H9 (cell line): Measurements from ENCODE around the gene MAD1L1. TPM values are rescaled to one million over a fixed set of nuclear protein-coding genes. Genes with fewer than 3 reads are reported as not detected.

Experiments
- DNase-seq: peaks from one replicate; pipeline ENCODE4 v3.0.0-alpha.2; 2017
- H2AFZ ChIP-seq: one replicate; pipeline ENCODE4 v1.6.1; 2013; ENCODE audit warnings: mild to moderate bottlenecking, low read length, control low read depth, moderate library complexity
- H2AK5ac ChIP-seq: 2 replicates; pipeline ENCODE4 v1.6.1; 2013; ENCODE audit warnings: low read length, control low read depth, mixed read lengths; ENCODE audit not compliant: insufficient read length
- H2BK120ac ChIP-seq: one replicate; pipeline ENCODE4 v1.6.1; 2013; ENCODE audit warnings: low read depth, mild to moderate bottlenecking, low read length, control low read depth, inconsistent platforms; ENCODE audit not compliant: poor library complexity, severe bottlenecking
- H2BK12ac ChIP-seq: 2 replicates; pipeline ENCODE4 v1.6.1; 2013; ENCODE audit warnings: low read length, control low read depth, mixed read lengths, low read depth; ENCODE audit not compliant: insufficient read length
- H2BK15ac ChIP-seq: 2 replicates; pipeline ENCODE4 v1.6.1; 2013; ENCODE audit warnings: low read depth, low read length, control low read depth
- H2BK20ac ChIP-seq: one replicate; pipeline ENCODE4 v1.6.1; 2013; ENCODE audit warnings: low read depth, mild to moderate bottlenecking, low read length, control low read depth, inconsistent platforms; ENCODE audit not compliant: poor library complexity, severe bottlenecking
- H2BK5ac ChIP-seq: 2 replicates; pipeline ENCODE4 v1.6.1; 2013; ENCODE audit warnings: low read length, control low read depth, mixed read lengths; ENCODE audit not compliant: insufficient read length
- H3K14ac ChIP-seq: 2 replicates; pipeline ENCODE4 v1.6.1; 2013; ENCODE audit warnings: low read length, control low read depth; ENCODE audit not compliant: insufficient read depth
- H3K18ac ChIP-seq: 2 replicates; pipeline ENCODE4 v1.6.1; 2013; ENCODE audit warnings: low read depth, mild to moderate bottlenecking, mixed read lengths, low read length, control low read depth; ENCODE audit not compliant: insufficient read length
- H3K23ac ChIP-seq: 2 replicates; pipeline ENCODE4 v1.6.1; 2013; ENCODE audit warnings: low read length, control low read depth, mixed read lengths, low read depth; ENCODE audit not compliant: insufficient read length
- H3K23me2 ChIP-seq: 2 replicates; pipeline ENCODE4 v1.6.1; 2013; ENCODE audit warnings: low read depth, mild to moderate bottlenecking, mixed read lengths, low read length, control low read depth; ENCODE audit not compliant: insufficient read length, poor library complexity, severe bottlenecking
- H3K27ac ChIP-seq: 2 replicates; pipeline ENCODE4 v1.5.1; 2013; ENCODE audit warnings: low read length, control low read depth, mixed read lengths, low read depth; ENCODE audit not compliant: insufficient read length
- H3K27me3 ChIP-seq: 2 replicates; pipeline ENCODE4 v1.6.1; 2013; ENCODE audit warnings: low read length, control low read depth, inconsistent platforms; ENCODE audit not compliant: insufficient read depth
- H3K4ac ChIP-seq: 2 replicates; pipeline ENCODE4 v1.6.1; 2013; ENCODE audit warnings: low read depth, mild to moderate bottlenecking, control low read depth, inconsistent platforms, low read length, moderate library complexity
- H3K4me1 ChIP-seq: 2 replicates; pipeline ENCODE4 v1.6.1; 2013; ENCODE audit warnings: low read length, control low read depth, inconsistent platforms; ENCODE audit not compliant: insufficient read depth
- H3K4me2 ChIP-seq: 2 replicates; pipeline ENCODE4 v1.6.1; 2013; ENCODE audit warnings: low read length, control low read depth, mixed read lengths; ENCODE audit not compliant: insufficient read length, insufficient read depth
- H3K56ac ChIP-seq: 2 replicates; pipeline ENCODE4 v1.6.1; 2013; ENCODE audit warnings: low read depth, mild to moderate bottlenecking, mixed read lengths, low read length, control low read depth; ENCODE audit not compliant: insufficient read length
- H3K79me1 ChIP-seq: 2 replicates; pipeline ENCODE4 v1.6.1; 2013; ENCODE audit warnings: low read depth, mild to moderate bottlenecking, moderate library complexity, low read length, control low read depth, inconsistent platforms; ENCODE audit not compliant: insufficient read depth, poor library complexity, severe bottlenecking
- H3K79me2 ChIP-seq: 2 replicates; pipeline ENCODE4 v1.6.1; 2013; ENCODE audit warnings: low read length, control low read depth, inconsistent platforms; ENCODE audit not compliant: insufficient read depth
- H3K9ac ChIP-seq: 2 replicates; pipeline ENCODE4 v1.6.1; 2013; ENCODE audit warnings: low read length, control low read depth, mixed read lengths; ENCODE audit not compliant: insufficient read length; ENCODE audit errors: extremely low read depth
- H3K9me3 ChIP-seq: one replicate; pipeline ENCODE4 v1.6.1; 2013; ENCODE audit warnings: low read depth, low read length, inconsistent platforms; ENCODE audit not compliant: control insufficient read depth
- H3T11ph ChIP-seq: one replicate; pipeline ENCODE4 v1.6.1; 2013; ENCODE audit warnings: mild to moderate bottlenecking, low read length, control low read depth, inconsistent platforms
- H4K20me1 ChIP-seq: one replicate; pipeline ENCODE4 v1.6.1; 2013; ENCODE audit not compliant: control insufficient read depth, insufficient read length, insufficient read depth
- H4K5ac ChIP-seq: 2 replicates; pipeline ENCODE4 v1.6.1; 2013; ENCODE audit warnings: low read depth, mild to moderate bottlenecking, mixed read lengths, low read length, control low read depth; ENCODE audit not compliant: insufficient read length
- H4K8ac ChIP-seq: replicated peaks from 2 replicates; pipeline ENCODE4 v1.6.1; 2013; ENCODE audit warnings: low read length, control low read depth, mixed read lengths, low read depth; ENCODE audit not compliant: insufficient read length
- H4K91ac ChIP-seq: 2 replicates; pipeline ENCODE4 v1.6.1; 2013; ENCODE audit warnings: low read depth, mild to moderate bottlenecking, moderate library complexity, mixed read lengths, low read length, control low read depth; ENCODE audit not compliant: insufficient read length
- H3K27ac Mint-ChIP-seq, 3 experiments: 2 replicates in 2 of 3; 3 replicates in 1 of 3; pipeline ENCODE4 v1.8.0; 2020 to 2021; ENCODE audit warnings: mixed read lengths in 3 of 3, mild to moderate bottlenecking in 1 of 3, moderate library complexity in 1 of 3
- H3K27me3 Mint-ChIP-seq: 2 replicates; pipeline ENCODE4 v1.8.0; 2021; ENCODE audit warnings: low read depth, mild to moderate bottlenecking, moderate library complexity, mixed read lengths
- H3K36me3 Mint-ChIP-seq, 3 experiments: 2 replicates in 2 of 3; 3 replicates in 1 of 3; pipeline ENCODE4 v1.8.0; 2020 to 2021; ENCODE audit warnings: low read depth in 3 of 3, mixed read lengths in 3 of 3; ENCODE audit not compliant: insufficient read depth in 1 of 3
- H3K4me1 Mint-ChIP-seq, 2 experiments: 2 replicates each; pipeline ENCODE4 v1.8.0; 2020; ENCODE audit warnings: mixed read lengths in 2 of 2
- H3K4me3 Mint-ChIP-seq, 2 experiments: 2 replicates in 1 of 2; 3 replicates in 1 of 2; pipeline ENCODE4 v1.8.0; 2020 to 2021; ENCODE audit warnings: mild to moderate bottlenecking in 2 of 2, mixed read lengths in 2 of 2, moderate library complexity in 1 of 2
- H3K9me3 Mint-ChIP-seq, 2 experiments: 2 replicates in 1 of 2; 3 replicates in 1 of 2; pipeline ENCODE4 v1.8.0; 2020; ENCODE audit warnings: mild to moderate bottlenecking in 2 of 2, mixed read lengths in 2 of 2, moderate library complexity in 1 of 2
- WGBS: extraction: QIAGEN DNeasy Blood & Tissue Kit; methylation state at CpG from one replicate; pipeline ENCODE4 v1.1.7; 2013; ENCODE audit warnings: missing lambda C conversion rate, low lambda C conversion rate, mixed read lengths; ENCODE audit not compliant: insufficient read length; ENCODE audit errors: extremely low coverage; 5-methylcytosine and 5-hydroxymethylcytosine counted together
- total RNA-seq: library from RNA; stranded (reverse); gene quantifications from 2 replicates; pipeline ENCODE4 v1.2.1, GENCODE V29; 2021
- TF ChIP-seq, protein P1 (sequence below): fragments of 200-600 bp; sonication (generic); conservative IDR thresholded peaks from 3 replicates; pipeline ENCODE4 v1.8.0; 2021; ENCODE audit warnings: antibody characterized with exemption, mild to moderate bottlenecking

Gene MAD1L1
- total RNA-seq, 1 experiment from 2014 or later = 39.0 TPM

DNA sequence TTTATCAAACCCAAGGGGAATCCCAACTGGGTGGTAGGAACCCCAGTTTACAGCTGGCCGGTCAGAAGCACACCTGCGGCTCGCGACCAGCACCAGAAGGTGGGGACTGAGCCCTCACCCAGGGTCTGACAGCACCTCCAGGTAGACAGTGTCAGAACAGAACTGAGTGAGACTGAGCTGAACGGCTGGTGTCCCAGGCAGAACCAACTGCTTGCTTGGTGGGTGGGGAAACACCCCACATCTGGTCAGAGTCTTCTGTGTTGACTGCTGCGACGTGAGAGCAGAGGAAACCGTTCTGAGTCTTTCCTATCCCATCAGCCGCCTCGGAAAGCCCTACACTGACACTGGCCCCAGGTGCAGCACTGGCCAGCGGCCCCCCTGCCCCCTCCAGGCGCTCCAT is 160.7 kb downstream of the MAD1L1 start:
- Histone ChIP-seq H3K79me2 (no peaks in the 10 kb centered on the region), H4K91ac (no peak overlapping the region), H3K56ac (no peak overlapping the region), H3K4me1 (no peaks in the 10 kb centered on the region), H2BK12ac (no peak overlapping the region), H3K27me3 (no peaks in the 10 kb centered on the region), H3K23me2 (no peaks in the 10 kb centered on the region), H3K9ac (no peak overlapping the region), H3K79me1 (no peaks in the 10 kb centered on the region), H3T11ph (no peak overlapping the region), H3K14ac (peak overlapping the region; percentile 27; the same call in 1 of the 2 replicates), H4K5ac (no peak overlapping the region), H3K9me3 (no peaks in the 10 kb centered on the region), H3K4me2 (no peak overlapping the region), H3K27ac (no peak overlapping the region), H2BK120ac (no peak overlapping the region), H2BK15ac (no peak overlapping the region), H2BK20ac (no peak overlapping the region), H2AK5ac (no peak overlapping the region), H2BK5ac (no peak overlapping the region), H4K8ac (no peak overlapping the region), H3K18ac (no peak overlapping the region), H4K20me1 (no peaks in the 10 kb centered on the region), H2AFZ (no peak overlapping the region), H3K23ac (no peak overlapping the region), H3K4ac (no peak overlapping the region)
- no peak for DNase-seq
- TF ChIP-seq, protein P1, sequence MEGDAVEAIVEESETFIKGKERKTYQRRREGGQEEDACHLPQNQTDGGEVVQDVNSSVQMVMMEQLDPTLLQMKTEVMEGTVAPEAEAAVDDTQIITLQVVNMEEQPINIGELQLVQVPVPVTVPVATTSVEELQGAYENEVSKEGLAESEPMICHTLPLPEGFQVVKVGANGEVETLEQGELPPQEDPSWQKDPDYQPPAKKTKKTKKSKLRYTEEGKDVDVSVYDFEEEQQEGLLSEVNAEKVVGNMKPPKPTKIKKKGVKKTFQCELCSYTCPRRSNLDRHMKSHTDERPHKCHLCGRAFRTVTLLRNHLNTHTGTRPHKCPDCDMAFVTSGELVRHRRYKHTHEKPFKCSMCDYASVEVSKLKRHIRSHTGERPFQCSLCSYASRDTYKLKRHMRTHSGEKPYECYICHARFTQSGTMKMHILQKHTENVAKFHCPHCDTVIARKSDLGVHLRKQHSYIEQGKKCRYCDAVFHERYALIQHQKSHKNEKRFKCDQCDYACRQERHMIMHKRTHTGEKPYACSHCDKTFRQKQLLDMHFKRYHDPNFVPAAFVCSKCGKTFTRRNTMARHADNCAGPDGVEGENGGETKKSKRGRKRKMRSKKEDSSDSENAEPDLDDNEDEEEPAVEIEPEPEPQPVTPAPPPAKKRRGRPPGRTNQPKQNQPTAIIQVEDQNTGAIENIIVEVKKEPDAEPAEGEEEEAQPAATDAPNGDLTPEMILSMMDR = no peak
- Mint-ChIP-seq H3K27me3 (no peaks in the 10 kb centered on the region), H3K27ac (peak overlapping the region in 2 of 3 experiments; percentile 44 to 88; a peak in 2 of 7 replicates), H3K9me3 (no peaks in the 10 kb centered on the region), H3K4me3 (no peak overlapping the region), H3K36me3 (peaks cover 3 to 7% (median 5%) of the 10 kb centered on the region in 3 experiments; a peak in 5 of 7 replicates), H3K4me1 (peaks cover 0 to 25% of the 10 kb centered on the region in 2 experiments; a peak in 2 of 4 replicates)
- WGBS = no CpG with 5 or more reads among the region's 12 CpGs
